Mucosa of gallbladder (tissue), 1 donor: ENCODE measurements around the gene PTGR3. TPM values are rescaled to one million over a fixed set of nuclear protein-coding genes. Genes with fewer than 3 reads are reported as not detected.

Source experiments
- DNase-seq: peaks from one replicate; pipeline ENCODE4 v3.0.0-alpha.2; 2020; ENCODE audit warnings: low spot score
- total RNA-seq: library from RNA; stranded (reverse); gene quantifications from one replicate; pipeline ENCODE4 v1.2.1, GENCODE V29; 2021
- donor health status: DM: no; HTN: no; CAD: no.

Gene PTGR3
- total RNA-seq, 1 donor from 2014 or later: 41.1 TPM

DNA sequence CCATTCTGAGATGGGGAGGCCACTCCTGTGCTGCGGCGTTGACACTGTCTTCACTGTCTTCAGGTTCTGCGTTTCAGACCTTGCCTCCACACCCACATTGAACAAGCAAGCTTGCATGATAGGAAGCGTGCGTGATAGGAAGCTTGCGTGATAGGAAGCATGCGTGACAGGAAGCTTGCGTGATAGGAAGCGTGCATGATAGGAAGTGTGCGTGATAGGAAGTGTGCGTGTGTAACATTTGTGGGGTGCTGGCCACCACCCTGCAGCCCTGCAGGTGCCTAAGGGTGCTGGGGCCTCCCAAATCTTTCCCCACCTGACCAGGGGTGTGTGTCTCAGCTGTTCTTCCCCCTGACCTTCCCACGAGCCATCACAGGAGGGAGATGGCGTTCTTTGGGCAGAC is 27.0 kb upstream of the PTGR3 start:
- no peak for DNase-seq

- DNase-seq: no peak
Measured at GRCh38 chr18:75234901-75235300, 26.0 kb upstream of the PTGR3 start.

DNA sequence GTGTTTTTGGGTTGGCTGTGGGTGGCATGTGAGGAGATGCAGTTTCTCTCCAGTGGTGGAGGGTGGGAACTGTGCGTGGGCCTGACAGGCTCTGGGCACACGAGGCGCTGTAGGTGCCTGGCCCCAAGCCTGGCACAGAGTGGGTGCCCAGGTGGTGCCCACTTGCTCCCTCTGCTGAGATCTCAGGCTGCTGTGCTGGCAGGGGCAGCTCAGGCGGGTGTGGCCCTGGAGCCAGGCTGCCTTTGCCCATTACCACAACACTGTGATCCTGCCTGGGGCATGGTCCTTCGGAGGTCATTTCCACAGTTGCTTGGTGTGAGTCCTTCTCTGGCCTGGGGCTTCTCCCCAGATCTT is 22.1 kb upstream of the PTGR3 start:
- DNase-seq: no peak

- DNase-seq: no peak
Measured at GRCh38 chr18:75230163-75231052, 21.5 kb upstream of the PTGR3 start.

DNA sequence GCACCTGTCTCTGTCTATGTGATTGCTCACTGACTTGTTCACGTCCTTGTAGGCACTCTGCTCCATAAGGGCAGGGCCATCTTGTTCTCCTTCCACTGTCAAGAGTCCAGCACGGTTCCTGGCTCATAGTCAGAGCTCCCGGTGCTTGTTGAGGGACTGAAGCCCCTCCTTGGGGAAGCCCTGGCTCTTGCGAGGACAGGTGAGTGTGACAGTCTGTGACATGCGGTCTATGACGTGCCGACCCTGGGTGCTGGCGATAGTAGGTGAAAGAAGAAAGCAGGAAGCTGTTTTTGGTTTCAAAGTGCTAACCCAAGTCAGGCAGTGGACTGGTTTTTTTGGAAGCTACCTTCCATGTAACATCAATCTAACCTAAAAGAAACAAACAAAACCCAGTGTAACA is 20.5 kb upstream of the PTGR3 start:
- no peak for DNase-seq

- no peak for DNase-seq
Measured at GRCh38 chr18:75228967-75229366, 20.0 kb upstream of the PTGR3 start.

GRCh38 chr18:75227535-75228296 is 18.8 kb upstream of the PTGR3 start:
- no peak for DNase-seq

- DNase-seq: no peak
Measured at GRCh38 chr18:75226956-75227316, 18.0 kb upstream of the PTGR3 start.

DNA sequence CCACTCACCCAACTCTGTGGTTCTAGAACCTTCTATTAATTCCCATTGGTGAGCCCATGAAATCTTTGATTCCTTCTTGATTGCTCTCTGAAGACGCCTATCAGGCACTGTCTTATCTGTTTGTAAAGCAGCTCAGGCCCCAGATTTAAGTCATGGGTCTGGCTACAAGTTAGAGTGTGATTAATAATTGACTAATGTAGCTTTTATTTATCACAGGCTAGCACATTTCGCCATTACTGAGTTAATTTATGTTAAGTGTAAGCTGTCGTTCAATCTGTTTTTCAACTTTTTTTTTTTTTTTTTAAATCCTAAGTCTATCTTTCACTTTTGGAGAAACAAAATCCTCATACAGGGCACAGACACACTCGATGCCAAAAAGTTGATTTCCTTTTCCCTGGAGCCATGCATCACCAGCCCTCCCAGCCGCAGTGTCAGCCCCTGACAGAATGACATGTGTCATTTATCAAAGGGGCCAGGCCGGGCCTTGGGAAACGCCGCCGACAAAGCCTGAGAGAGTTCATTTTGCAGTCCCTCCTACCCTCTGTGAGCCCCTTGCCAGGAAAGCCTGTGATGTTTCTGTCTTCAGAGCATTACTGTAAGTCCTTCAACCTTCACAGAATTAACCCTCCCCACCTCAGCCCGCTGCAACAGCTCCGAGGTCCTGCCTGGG is 17.5 kb upstream of the PTGR3 start:
- DNase-seq: no peak

DNA sequence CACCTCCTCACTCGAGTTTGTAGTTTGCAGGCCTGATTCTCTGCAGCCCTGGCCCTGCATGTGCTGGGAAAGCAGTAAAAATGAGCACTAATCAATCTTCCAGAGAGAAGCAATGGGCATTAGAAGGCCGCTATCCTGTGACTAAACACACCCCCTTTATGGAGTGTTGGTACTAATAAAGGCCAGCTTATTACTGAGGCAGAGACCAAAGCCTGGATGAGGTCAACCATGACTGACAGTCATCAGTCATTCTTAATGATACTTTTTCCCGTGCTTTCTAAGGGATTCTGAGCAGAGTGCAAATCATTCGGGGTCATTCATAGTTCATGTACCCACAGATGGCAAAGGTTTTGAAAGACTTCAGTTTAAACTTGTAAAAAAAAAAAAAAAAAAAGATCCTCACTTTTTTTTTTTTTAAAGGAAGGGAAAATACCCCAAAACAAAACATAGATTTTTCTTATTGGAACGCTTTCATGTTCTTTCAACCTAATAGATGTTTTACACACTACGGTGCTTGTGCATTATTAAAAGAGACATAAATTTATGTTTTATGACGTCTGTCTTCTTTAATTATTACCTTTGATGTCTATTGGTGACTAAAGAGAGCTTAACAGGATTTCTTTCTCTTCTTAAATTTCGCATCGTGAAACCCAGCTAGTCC is 14.9 kb upstream of the PTGR3 start:
- DNase-seq: no peak

GRCh38 chr18:75222407-75222806 is 13.5 kb upstream of the PTGR3 start:
- no peak for DNase-seq

GRCh38 chr18:75221897-75222296 is 13.0 kb upstream of the PTGR3 start:
- no peak for DNase-seq

DNA sequence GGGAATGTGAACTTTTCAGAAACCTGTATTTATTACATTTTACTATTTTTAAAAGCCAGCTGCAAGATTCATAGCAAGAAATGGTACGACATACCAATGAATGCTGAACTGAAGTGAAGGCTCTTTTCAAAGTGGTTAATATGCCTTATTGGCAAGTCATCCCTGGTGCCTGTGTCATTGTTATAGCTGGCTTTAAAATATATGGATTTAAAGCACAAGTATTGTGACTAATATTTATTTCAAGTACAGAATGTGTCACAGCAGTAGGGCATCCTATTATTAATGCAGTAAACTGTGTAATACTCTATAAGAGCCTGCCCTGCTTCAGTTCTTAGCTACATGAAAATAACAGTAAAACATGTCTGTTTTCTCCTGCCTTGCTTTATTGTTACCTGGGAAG is 12.5 kb upstream of the PTGR3 start:
- no peak for DNase-seq

DNA sequence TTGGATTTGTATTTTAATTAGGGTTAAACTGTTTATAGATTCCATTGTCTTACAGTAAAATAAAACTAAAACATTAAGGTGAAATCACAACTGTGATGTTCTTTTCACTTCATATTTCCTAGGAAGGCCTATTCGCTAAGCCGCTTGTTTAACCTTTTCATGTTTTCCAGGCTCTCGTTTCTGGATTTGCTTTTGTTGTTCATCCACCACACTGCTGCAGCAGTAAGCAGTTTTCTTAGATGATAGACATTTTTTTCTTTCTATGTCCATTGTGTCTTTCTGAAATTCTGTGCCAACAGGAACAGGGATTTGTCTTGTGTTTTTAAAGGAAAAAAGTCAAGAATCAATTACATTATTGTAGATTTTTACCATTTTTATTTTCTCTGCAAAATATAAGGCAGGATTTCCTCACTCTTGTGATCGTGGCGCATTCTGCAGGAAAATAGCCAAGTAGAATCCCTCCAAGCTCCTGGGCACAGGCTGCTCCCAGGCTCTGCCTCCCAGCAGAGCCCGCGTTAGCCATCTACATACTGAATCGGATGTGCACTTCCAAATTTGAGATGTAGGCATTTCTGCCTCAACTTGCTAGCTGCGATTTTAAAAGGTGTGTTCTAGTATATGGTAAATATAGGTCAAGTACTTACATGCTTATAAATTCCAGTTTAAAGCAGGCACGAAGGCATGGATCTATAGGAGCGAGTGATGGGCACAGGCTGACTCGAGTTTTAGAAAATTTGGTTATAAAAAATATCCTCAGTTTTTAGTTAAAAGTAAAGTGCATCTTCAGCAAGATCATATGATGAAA is 11.8 kb upstream of the PTGR3 start:
- DNase-seq: no peak

DNA sequence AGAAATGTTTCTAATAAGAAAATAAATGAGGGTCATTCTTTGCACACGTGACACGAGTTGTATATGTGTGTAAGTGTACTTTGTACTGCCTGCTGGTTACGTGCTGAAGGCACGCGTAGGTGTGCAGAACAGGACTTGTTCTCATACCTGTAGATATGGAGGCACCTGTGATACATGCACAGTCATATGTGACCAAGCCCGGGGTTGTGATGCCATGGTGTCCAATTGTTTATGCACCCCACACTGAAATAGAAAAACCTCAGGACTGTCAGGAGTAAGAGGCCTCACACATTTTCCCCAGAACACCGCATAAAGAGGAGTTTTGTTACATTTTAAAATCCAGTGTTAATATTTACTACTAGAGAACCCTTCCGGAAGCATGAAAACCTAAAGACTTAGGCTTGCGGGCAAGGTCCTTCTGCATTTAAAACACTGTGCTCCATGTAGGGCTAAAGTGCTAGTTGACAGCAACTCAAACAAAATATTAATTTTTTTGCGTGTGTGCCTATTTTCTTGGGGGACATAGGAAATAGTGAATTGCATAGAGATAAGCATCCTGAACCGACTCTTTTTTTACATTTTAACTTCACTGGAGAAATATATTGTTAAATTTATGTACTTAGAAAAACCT is 10.9 kb upstream of the PTGR3 start:
- DNase-seq: no peak

- no peak for DNase-seq
Measured at GRCh38 chr18:75218065-75218923, 9.4 kb upstream of the PTGR3 start.

- DNase-seq: no peak
Measured at GRCh38 chr18:75216911-75217689, 8.2 kb upstream of the PTGR3 start.

DNA sequence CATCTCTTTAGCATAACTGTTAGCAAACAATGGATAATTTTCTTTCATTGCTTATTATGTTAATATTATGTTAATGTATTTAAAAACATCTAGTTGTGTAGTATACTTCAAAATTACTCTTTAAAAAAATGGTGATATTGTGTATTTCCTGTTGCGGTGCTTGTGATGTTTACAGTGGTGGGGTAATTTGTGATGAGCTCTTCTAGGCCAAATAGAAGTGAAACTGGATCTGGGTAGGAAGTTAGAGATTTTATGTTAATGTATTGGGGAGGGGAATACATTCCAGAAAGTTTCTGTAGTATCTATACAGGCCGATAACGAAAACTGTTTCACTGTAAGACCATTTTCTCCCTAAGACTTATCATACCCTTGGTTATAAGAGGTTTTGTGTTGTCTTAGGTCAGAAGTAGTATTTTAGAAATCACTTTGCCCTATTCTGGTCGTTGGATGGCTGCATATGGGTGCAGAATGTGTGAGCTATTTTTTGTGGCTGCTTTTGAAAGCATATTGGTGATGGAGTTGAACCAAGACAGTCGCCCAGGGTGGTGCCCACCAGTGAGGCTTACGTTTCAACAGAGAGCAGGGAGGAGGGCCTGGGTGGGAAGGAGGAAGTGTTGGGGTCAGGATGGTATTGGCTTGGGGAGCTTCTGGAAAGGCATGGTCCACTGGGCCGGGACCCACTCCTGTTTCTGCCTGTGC is 7.4 kb upstream of the PTGR3 start:
- DNase-seq: no peak
